WERI-Rb-1 (cell line): Measurements from ENCODE around the gene FSD1.
A peak's percentile ranks its signal among the peaks of the same experiment; 100 is the strongest.

Experiments
- DNase-seq: peaks from one replicate; pipeline ENCODE4 v3.0.0-alpha.2; 2020
- H3K27ac ChIP-seq: fragments of 250-450 bp; sonication (Bioruptor Pico); 2 replicates; pipeline ENCODE4 v1.5.1; 2020; ENCODE audit warnings: mild to moderate bottlenecking, moderate library complexity
- H3K27me3 ChIP-seq: fragments of 250-450 bp; sonication (Bioruptor Pico); 2 replicates; pipeline ENCODE4 v1.5.1; 2021; ENCODE audit warnings: mild to moderate bottlenecking, low read depth, moderate library complexity; ENCODE audit not compliant: insufficient read depth, severe bottlenecking
- H3K36me3 ChIP-seq: fragments of 250-450 bp; sonication (Bioruptor Pico); 2 replicates; pipeline ENCODE4 v1.5.1; 2020; ENCODE audit warnings: mild to moderate bottlenecking, moderate library complexity
- H3K4me3 ChIP-seq: 2 replicates; pipeline ENCODE4 v1.5.1; 2011; ENCODE audit warnings: low read depth, mild to moderate bottlenecking, control low read depth, low read length
- H3K9me3 ChIP-seq: fragments of 250-450 bp; sonication (Bioruptor Pico); 2 replicates; pipeline ENCODE4 v1.5.1; 2021; ENCODE audit warnings: mild to moderate bottlenecking, moderate library complexity; ENCODE audit not compliant: severe bottlenecking
- CTCF ChIP-seq: IDR thresholded peaks from 2 replicates; pipeline ENCODE4 v1.5.1; 2011; ENCODE audit warnings: low read depth, mild to moderate bottlenecking, control low read depth, inconsistent platforms, low read length

Gene FSD1

GRCh38 chr19:4329858-4330257, 25.5 kb downstream of the FSD1 start:
- Histone ChIP-seq H3K4me3 (no peak overlapping the region), H3K27me3 (no peaks in the 10 kb centered on the region), H3K36me3 (no peaks in the 10 kb centered on the region), H3K27ac (no peak overlapping the region), H3K9me3 (no peaks in the 10 kb centered on the region)
- no peak for TF ChIP-seq CTCF
- no peak for DNase-seq

GRCh38 chr19:4334929-4335570, 30.7 kb downstream of the FSD1 start:
- H3K9me3 ChIP-seq, result no peaks in the 10 kb centered on the region
- DNase-seq, result no peak
- H3K36me3 ChIP-seq, result no peaks in the 10 kb centered on the region
- H3K27ac ChIP-seq, result no peak overlapping the region
- no peak for TF ChIP-seq CTCF
- no peak overlapping the region for H3K4me3 ChIP-seq
- H3K27me3 ChIP-seq, result no peaks in the 10 kb centered on the region

DNA sequence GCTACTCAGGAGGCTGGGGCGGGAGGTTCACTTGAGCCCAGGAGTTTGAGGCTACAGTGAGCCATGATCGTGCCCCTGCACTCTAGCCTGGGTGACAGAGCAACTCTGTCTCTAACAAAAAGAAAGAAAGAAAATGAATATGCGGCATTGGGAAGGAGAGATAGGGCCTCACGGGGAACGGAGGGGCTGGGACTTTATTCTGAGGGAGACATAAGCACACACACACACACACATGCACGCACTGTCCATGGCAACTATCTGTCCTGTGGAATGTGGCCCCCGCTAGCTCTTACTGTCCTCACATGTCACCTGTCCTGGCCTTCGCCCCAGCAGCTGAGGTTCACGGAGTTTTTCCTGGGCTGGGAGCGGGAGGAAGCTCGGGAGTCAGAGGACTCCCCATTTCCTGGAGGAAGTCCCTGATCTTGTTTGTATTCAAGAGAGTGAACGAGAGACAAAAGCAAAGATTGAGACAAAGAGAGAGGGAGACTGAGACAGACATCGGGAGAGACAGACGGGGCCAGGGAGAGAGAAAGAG, 33.6 kb downstream of the FSD1 start:
- H3K27ac ChIP-seq, result peak overlapping the region; percentile 66
- H3K27me3 ChIP-seq, result no peaks in the 10 kb centered on the region
- no peaks in the 10 kb centered on the region for H3K9me3 ChIP-seq
- H3K4me3 ChIP-seq, result peak overlapping the region; percentile 47
- DNase-seq, result no peak
- no peaks in the 10 kb centered on the region for H3K36me3 ChIP-seq
- no peak for TF ChIP-seq CTCF

GRCh38 chr19:4338441-4339355, 34.3 kb downstream of the FSD1 start, which contains the start of gene STAP2:
Gene STAP2 (minus strand): TSS chr19:4338827. CDS start chr19:4338753, 74 bp downstream.
- H3K27ac ChIP-seq, result peak within 1 kb of the TSS; percentile 66

GRCh38 chr19:4342314-4342614, 37.9 kb downstream of the FSD1 start:
- Histone ChIP-seq H3K36me3 (peaks cover 8% of the 10 kb centered on the region; the same call in 1 of the 2 replicates), H3K27ac (peak overlapping the region; percentile 82), H3K4me3 (peak overlapping the region; percentile 50), H3K27me3 (no peaks in the 10 kb centered on the region), H3K9me3 (no peaks in the 10 kb centered on the region)
- TF ChIP-seq CTCF, result no peak
- DNase-seq, result no peak

More at GRCh38 chr19:4338441-4339355, 34.3 kb downstream of the FSD1 start, which contains the start of gene STAP2:
- Histone ChIP-seq H3K9me3 (no peaks in the 10 kb centered on the region), H3K27me3 (no peaks in the 10 kb centered on the region), H3K36me3 (no peaks in the 10 kb centered on the region), H3K4me3 (peak within 1 kb of the TSS; percentile 47)
- peak; percentile 63 for DNase-seq
- TF ChIP-seq CTCF, result no peak
